HK-2 (cell line): ENCODE data around the gene MB.
"Not testable (repeated sequence)": the region's sequence is repeated elsewhere in the genome, so short reads cannot be mapped to it uniquely, and the experiment has no call there.

Experiments
- DNase-seq: peaks from one replicate; pipeline ENCODE4 v3.0.0-alpha.2; 2018; ENCODE audit not compliant: unreplicated experiment

MB gene

DNA sequence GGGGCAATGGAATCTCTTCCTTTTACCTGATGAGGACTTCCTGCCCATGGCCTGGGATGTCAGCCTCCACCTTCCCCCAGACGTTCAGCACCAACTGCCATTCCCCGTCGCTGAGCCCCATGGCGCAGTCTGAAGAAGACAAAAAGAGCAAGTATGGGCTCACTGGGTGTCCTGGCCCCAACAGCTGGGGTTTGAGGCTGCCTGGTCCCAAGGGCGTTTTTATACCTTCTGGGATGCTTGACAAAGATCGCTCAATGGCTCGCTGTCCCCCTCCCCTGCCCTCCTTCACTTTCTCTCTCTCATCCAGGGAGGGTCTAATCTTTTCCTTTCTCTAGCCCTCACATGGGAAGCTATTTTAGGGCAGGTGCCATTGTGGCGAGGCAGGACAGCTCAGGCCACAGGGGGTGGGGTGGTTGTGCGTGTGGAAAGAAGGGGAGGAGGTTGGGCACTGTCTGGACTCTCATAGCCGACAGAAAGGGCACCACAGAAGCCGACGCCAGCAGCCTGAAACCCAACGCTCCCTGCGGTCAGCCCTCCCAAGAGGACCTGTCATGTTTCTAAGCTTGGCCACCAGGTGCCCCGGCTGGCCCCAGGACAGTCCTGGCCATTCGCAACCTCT lies at the start of gene MB:
TSS of gene MB (minus strand) at position 193 of the 619 bp plus-strand sequence. CDS start at position 121, 72 bp downstream.
- DNase-seq, result no peak

GRCh38 chr22:35666699-35667098 lies 49.6 kb upstream of the MB start:
- not testable (repeated sequence) for DNase-seq

- no peak for DNase-seq
Measured at GRCh38 chr22:35664955-35665587, 47.9 kb upstream of the MB start.

DNA sequence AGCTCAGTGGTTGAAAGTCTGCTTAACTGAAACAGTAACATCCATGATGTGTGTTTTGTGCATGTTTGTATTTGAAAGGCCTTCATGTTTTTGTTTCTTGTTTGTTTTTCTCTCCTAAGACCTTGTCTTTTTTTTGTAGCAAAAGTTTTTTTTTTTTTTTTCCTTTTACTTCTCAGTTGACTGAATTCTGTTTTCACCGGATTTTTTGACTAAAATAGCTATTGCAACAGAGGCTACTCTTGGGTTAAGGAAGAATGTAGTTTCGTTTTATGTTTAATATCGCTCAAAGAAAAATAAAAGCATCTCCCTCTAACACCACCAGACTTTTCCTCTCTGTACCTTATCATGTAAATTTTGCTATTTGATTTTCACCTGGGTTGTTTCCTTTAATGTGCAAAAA lies 46.2 kb upstream of the MB start:
- no peak for DNase-seq

DNA sequence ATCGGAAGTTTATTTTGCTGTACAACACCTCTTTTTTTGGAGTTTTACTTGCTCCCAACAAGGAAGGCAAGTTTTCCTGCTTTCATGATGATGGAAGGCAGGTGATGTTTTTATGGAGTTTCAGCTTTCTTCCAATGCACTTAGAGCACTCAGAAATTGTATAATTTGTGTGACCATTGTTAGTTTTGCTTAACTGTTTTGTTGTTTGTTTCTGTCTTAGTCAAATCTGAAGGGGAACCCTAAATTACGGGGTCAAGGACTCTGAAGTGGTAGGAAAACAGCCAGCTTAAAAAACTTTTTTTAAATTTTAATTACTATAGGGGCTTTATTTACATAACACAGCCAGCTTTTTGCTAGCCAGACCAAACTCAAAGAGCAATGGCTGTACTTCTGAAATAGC lies 45.8 kb upstream of the MB start:
- DNase-seq, result no peak

GRCh38 chr22:35661464-35661863 lies 44.3 kb upstream of the MB start:
- DNase-seq, result no peak

DNA sequence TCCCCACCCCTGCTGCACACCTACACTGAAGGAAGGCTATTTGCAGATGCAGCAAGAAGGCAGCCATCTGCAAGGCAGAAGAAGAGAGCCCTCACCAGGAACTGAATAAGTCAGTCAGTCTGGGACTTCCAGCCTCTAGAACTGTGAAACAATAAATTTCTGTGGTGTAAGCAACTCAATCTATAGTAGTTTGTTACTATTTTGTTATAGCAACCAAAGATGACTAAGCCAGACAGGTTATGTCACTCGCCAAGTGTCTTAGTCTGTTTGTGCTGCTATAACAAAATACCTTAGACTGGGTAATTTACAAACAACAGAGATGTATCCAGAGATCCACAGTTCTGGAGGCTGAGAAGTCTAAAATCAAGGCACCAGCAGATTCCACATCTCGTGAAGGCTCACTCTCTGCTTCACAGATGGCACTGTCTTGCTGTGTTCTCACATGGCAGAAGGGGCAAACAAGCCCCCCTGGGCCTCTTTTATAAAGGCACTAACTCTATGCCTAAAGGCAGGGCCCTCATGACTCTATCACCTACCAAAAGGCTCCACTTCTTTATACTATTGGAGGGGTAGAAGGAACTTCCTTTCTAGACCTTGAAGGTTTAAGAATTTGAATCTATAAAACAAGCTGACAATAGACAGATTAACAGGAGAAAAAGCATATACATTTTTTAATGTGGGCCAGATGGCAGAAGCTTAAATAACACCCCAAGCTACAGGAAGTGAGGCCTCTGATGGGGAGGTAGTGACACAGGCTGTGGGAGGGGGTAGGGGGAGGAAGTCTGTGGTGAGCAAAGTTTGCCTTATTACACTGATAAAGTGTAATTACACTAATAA lies 43.4 kb upstream of the MB start:
- no peak for DNase-seq

DNA sequence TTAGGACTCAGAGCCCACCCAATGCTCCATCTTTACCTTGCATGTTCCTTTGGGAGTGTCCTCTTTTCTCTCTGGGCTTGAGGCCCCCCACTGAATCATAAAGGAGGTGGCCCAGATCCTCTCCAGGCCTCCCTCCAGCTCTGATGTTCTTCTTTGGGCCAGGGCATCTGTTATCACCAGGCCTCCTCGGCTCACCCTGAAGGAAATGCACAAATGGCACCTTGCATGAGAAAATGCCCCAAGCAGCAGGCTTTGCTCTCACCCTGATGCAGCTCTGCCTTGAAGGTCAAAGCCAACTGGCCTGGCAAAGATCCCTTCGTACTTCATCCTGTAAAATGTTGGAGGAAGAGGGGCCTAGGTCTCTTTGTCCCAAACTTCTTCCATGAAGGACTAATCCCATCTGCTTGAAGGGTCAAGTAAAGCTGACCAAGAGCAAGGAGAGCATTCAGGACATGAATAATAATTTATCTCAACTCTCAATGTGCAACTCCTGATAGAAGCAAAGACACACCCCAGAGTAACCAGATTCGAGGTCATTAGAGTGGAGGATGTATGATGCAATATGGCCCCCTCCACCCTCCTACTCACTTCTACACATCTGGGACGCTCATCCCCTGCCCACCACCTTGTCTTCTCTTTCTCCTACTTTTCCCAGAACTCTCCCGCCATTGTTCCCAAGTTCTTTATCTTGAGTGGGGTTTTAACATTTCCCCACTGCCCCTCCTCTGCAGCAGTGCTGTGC lies 40.6 kb upstream of the MB start:
- no peak for DNase-seq

- DNase-seq, result no peak
Measured at GRCh38 chr22:35656284-35656752, 39.2 kb upstream of the MB start.

DNA sequence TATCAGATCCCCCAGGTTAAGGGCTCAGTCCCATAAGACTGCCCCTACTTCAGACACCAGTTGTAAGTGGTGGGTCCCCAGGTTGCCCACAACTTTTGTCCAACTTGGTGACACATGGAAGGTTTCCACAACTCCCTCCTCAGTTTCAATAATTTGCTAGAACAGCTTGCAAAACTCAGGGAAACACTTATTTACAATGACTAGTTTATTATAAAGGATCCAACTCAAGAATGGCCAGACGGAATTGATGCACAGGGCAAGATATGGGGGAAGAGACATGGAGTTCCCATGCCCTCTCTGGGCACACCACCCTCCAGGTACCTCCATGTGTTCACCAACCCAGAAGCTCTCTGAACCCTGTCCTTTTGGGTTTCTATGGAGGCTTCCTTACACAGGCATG lies 36.7 kb upstream of the MB start:
- no peak for DNase-seq

GRCh38 chr22:35651085-35651484 lies 34.0 kb upstream of the MB start:
- DNase-seq, result no peak

DNA sequence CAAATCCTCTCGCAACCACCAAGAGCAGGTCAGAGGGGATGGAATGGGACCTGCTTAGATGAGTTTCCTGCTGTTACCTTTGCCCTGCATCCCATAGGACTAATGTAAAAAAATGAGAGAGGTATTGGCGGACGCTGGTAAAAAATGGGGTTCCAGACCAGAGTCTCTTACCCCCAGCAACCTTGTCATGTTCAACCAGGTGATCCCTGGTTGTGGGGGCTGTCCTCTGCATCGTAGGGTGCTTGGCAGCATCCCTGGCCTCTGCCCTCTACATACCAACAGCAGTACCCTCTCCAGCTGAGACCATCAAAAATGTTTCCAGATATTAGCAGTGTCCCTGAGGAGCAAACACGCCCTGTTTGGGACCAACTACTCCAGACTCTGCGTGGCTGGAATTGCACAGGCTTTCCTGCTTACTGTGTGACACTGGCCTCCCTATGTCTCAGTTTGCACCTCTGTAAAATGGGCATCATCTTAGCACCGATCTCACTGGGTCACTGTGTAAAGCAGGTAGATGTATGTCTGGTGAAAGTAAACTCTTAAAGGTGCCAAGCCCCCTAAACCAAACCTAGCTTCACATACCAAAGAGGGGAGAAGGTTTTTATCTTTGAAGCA lies 32.6 kb upstream of the MB start:
- no peak for DNase-seq

GRCh38 chr22:35649026-35649553 lies 32.0 kb upstream of the MB start:
- DNase-seq, result no peak

DNA sequence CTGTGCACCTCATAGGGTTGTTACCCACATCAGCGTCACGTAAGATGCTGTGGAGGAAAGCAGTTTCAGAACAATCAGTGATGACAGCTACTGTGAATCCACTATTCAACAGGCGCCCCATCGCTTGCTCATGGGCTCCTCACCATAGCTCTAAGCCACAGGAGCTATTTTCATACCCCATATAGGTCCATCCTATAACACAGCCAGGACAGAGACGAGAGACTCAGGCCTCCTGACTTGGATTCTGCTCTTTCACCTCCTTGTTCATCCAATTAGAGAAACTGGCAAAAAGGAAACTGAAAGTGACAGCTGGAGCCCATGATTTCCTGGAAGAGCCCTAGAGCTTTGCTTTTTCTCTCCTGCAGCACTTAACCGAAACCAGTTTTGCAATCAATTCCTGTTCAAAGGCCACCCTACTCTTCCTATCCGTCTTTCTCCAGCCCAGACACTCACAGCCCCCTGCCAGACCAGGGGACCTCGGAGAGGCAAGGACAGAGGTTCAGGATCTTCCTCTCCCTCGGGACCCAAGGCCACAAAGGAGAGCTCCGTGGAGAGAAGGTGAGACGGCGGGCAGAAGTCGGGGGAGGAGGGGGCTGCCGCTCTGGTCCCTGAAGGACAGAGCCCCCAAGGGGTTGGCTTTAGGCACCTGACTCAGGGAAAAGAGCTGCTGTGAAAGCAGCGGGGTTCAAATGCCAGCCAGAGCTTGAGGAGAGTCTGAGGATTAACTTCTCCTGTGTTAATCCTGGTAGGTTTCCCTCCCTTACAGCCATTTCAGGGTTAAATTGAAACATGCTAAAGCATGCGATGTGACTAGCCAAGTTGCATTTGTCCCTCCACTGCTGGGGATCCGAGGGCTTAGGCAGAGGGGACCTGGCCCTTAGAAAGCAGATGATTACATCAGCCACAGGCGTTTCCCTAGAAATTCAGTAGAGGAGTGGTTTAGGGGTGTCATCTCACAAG lies 31.2 kb upstream of the MB start, which contains the start of gene APOL6:
TSS of gene APOL6 (plus strand) at position 381 of the 960 bp plus-strand sequence. CDS start 7,980 bp downstream, outside the sequence.
- DNase-seq, result no peak

- DNase-seq, result no peak
Measured at GRCh38 chr22:35645646-35646045, 28.5 kb upstream of the MB start.

DNA sequence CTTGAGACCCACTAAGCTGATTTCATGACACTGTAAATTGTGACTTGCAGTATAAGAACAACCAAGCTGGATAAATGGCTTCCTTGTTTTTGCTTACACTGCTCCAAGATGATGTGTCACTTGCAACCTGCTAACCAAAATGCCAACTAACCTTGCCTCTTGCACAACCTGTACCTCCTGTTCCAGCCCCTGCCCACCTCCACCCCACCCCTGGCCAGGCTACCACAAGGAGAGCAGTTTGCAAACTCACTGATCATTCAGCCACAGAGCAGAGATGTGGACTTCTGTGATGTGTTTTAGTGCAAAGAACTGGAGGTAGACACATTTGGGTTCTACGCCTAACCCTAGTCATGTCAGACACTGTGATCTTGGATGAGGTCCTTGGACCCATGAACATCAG lies 26.9 kb upstream of the MB start:
- no peak for DNase-seq

DNA sequence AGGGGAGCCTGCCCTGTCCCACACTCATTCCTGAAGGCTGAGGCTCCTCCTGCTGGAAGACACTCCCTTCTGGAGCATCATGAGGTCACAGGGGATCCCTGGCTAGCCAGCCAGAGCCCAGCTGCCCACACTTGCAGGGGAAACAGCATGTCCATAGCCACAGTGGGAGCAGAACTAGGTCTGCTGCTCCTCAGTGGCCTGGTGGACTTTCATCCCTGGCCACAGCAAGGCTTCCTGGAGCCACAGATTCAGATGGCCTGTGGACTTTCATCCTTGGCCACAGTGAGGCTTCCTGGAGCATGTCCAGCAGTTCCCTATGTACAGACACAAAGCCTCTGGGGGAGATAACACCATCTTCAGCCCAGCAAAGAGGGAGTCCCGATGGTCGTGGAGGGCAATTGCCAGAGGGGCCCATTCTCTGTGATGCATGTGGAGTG lies 25.2 kb upstream of the MB start:
- DNase-seq, result no peak

DNA sequence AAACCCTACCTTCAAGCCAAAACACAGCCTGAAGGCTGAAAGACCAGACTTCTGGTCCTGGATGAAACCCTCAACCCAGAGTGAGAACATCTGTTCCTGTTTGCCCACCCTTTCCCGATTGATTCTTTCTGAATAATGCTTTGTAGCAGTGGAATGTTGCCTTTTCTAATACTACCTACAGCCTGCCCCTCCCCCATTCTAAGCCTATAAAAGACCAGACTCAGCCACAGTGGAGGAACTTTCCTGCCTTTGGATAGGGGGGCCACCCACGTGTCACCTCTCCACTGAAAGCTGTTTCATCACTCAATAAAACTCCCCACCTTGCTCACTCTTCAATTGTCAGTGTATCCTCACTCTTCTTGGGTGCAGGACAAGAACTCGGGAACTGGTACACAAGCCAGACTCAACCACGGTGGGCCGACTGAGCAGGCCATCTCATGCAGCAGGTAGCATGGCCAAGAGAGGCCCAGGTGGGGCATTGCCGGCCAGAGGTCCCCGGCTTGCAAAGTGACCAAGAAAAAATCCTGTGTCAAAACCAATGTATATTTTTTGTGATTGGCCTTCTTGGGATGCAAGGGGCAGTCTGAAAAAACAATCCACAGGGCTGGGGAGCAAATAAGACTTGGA lies 24.5 kb upstream of the MB start:
- DNase-seq, result no peak

- no peak for DNase-seq
Measured at GRCh38 chr22:35638410-35638809, 21.3 kb upstream of the MB start.

DNA sequence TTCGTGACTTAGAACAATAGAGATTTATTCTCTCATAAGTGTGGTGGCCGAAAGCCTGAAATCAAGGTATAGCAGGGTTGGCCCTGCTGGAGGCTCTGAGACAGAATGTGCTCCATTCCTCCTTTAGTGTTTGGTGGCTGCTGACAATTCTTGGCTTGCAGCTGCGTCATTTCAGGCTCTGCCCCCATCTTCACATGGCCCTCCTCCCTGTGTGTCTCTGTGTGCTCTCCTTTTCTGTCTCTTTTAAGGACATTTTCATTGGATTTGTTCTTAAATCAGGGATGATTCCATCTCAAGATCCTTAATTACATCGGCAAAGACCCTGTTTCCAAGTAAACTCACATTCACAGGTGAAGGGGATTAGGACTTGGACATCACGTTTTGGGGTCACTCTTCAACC lies 20.9 kb upstream of the MB start:
- DNase-seq, result no peak
